Hepatocyte (in vitro differentiated cells): Measurements from ENCODE around the gene SMAP1. TPM values are rescaled to one million over a fixed set of nuclear protein-coding genes. Genes with fewer than 3 reads are reported as not detected.
"Not testable (repeated sequence)": the region's sequence is repeated elsewhere in the genome, so short reads cannot be mapped to it uniquely, and the experiment has no call there.

Source experiments
- DNase-seq: peaks from one replicate; pipeline ENCODE4 v3.0.0-alpha.2; 2016; ENCODE audit warnings: low spot score
- H2AFZ ChIP-seq: fragments of 200-600 bp; sonication (generic); 2 replicates; pipeline ENCODE4 v1.6.0; 2016; ENCODE audit warnings: antibody characterized with exemption, mild to moderate bottlenecking
- H3K27ac ChIP-seq: fragments of 200-600 bp; sonication (generic); 2 replicates; pipeline ENCODE4 v1.5.1; 2016; ENCODE audit warnings: mild to moderate bottlenecking
- H3K27me3 ChIP-seq: fragments of 200-600 bp; sonication (generic); 2 replicates; pipeline ENCODE4 v1.6.1; 2016
- H3K36me3 ChIP-seq: fragments of 200-600 bp; sonication (generic); replicated peaks from 2 replicates; pipeline ENCODE4 v1.5.1; 2016; ENCODE audit warnings: low read depth; ENCODE audit not compliant: insufficient read depth
- H3K4me1 ChIP-seq: fragments of 200-600 bp; sonication (generic); 2 replicates; pipeline ENCODE4 v1.5.1; 2016; ENCODE audit warnings: mild to moderate bottlenecking, moderate library complexity; ENCODE audit not compliant: insufficient read depth
- H3K4me2 ChIP-seq: fragments of 200-600 bp; sonication (generic); 2 replicates; pipeline ENCODE4 v1.6.0; 2016
- H3K4me3 ChIP-seq: fragments of 200-600 bp; sonication (generic); 2 replicates; pipeline ENCODE4 v1.5.1; 2016; ENCODE audit warnings: mild to moderate bottlenecking
- H3K79me2 ChIP-seq: fragments of 200-600 bp; sonication (generic); 2 replicates; pipeline ENCODE4 v1.6.0; 2017; ENCODE audit warnings: mild to moderate bottlenecking
- H3K9me2 ChIP-seq: fragments of 200-600 bp; sonication (generic); replicated peaks from 2 replicates; pipeline ENCODE4 v1.6.0; 2017; ENCODE audit warnings: mild to moderate bottlenecking; ENCODE audit not compliant: insufficient read depth
- H3K9me3 ChIP-seq: fragments of 200-600 bp; sonication (generic); 2 replicates; pipeline ENCODE4 v1.5.1; 2016; ENCODE audit warnings: low read depth, mild to moderate bottlenecking
- H4K20me1 ChIP-seq: fragments of 200-600 bp; sonication (generic); 2 replicates; pipeline ENCODE4 v1.6.0; 2016; ENCODE audit warnings: mild to moderate bottlenecking; ENCODE audit not compliant: insufficient read depth, poor library complexity, severe bottlenecking
- EZH2 ChIP-seq: fragments of 200-600 bp; sonication (generic); IDR thresholded peaks from 2 replicates; pipeline ENCODE4 v1.6.1; 2016; ENCODE audit warnings: antibody characterized with exemption, mild to moderate bottlenecking, borderline replicate concordance
- EZH2phosphoT487 ChIP-seq: fragments of 200-600 bp; sonication (generic); IDR thresholded peaks from one replicate; pipeline ENCODE4 v1.6.1; 2018; ENCODE audit warnings: antibody characterized with exemption, mild to moderate bottlenecking, low read depth, moderate library complexity; ENCODE audit not compliant: unreplicated experiment, severe bottlenecking
- WGBS: methylation state at CpG from one replicate; pipeline ENCODE4 v1.1.6; 2016; ENCODE audit warnings: low lambda C conversion rate; ENCODE audit errors: missing lambda C conversion rate; 5-methylcytosine and 5-hydroxymethylcytosine counted together
- polyA plus RNA-seq: library from polyadenylated mRNA; unstranded; fragments of >200 nt; fragmentation: Nextera tagmentation; extraction: Ambion mirVana; gene quantifications from 2 replicates; pipeline ENCODE4 v1.2.1, GENCODE V29; 2016
- total RNA-seq: library from RNA; depleted of rRNA; stranded (reverse); fragments of >200 nt; gene quantifications from 2 replicates; pipeline ENCODE4 v1.2.3, GENCODE V29; 2014
- TF ChIP-seq, protein P1 (sequence below): fragments of 200-600 bp; sonication (generic); IDR thresholded peaks from 2 replicates; pipeline ENCODE4 v1.5.1; 2016; ENCODE audit warnings: antibody characterized with exemption, mild to moderate bottlenecking; ENCODE audit not compliant: poor library complexity

The SMAP1 gene
- total and polyA plus RNA-seq, 2 experiments from 2014 or later: 28.2 to 42.4 TPM

DNA sequence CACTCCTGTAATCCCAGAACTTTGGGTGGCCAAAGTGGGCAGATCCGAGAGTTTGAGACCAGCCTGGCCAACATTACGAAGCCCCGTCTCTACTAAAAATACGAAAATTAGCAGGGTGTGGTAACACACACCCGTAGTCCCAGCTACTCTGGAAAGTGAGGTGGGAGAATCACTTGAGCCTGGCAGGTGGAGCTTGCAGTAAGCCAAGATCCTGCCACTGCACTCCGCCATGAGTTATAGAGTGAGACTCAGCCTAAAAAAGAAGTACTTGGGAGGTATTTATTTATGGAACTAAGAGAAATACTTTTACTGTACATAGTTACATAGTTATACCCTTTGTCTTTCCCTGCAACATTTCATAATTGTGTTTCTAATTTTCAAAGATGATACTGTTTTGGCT is 67.8 kb downstream of the SMAP1 start:
- H3K4me1 ChIP-seq: no peaks in the 10 kb centered on the region
- H3K27me3 ChIP-seq: no peaks in the 10 kb centered on the region
- H3K4me3 ChIP-seq: no peak overlapping the region
- H3K79me2 ChIP-seq: peaks cover 10% of the 10 kb centered on the region
- no peak overlapping the region for H2AFZ ChIP-seq
- H3K36me3 ChIP-seq: no peaks in the 10 kb centered on the region
- H3K27ac ChIP-seq: no peak overlapping the region
- no peak overlapping the region for H3K4me2 ChIP-seq
- no peak for TF ChIP-seq EZH2phosphoT487
- TF ChIP-seq EZH2: no peak
- TF ChIP-seq, protein P1, sequence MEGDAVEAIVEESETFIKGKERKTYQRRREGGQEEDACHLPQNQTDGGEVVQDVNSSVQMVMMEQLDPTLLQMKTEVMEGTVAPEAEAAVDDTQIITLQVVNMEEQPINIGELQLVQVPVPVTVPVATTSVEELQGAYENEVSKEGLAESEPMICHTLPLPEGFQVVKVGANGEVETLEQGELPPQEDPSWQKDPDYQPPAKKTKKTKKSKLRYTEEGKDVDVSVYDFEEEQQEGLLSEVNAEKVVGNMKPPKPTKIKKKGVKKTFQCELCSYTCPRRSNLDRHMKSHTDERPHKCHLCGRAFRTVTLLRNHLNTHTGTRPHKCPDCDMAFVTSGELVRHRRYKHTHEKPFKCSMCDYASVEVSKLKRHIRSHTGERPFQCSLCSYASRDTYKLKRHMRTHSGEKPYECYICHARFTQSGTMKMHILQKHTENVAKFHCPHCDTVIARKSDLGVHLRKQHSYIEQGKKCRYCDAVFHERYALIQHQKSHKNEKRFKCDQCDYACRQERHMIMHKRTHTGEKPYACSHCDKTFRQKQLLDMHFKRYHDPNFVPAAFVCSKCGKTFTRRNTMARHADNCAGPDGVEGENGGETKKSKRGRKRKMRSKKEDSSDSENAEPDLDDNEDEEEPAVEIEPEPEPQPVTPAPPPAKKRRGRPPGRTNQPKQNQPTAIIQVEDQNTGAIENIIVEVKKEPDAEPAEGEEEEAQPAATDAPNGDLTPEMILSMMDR: no peak
- 95% methylated on average over 6 of the region's 6 CpGs for WGBS
- no peak for DNase-seq
- H3K9me3 ChIP-seq: no peaks in the 10 kb centered on the region
- H4K20me1 ChIP-seq: no peaks in the 10 kb centered on the region
- H3K9me2 ChIP-seq: no peaks in the 10 kb centered on the region

DNA sequence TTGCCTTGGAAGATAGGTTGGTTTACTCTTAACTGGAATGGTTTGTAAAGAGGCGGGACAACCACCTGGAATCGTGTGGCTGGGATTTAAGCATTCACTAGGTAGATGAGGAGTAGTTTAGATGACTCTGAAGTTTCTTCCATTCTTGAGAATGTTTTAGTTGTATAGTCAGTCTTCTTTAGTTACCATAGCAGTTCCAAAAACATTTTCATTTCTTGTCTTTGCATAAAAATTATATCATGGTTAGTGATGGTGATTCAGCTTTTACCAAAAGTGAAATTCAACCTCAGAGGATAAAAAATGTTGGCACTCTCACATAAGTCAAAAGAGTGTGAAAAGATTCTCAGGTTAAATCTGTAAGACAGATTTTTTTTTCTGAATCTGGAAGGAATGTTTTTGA is 70.3 kb downstream of the SMAP1 start:
- no peak overlapping the region for H3K27ac ChIP-seq
- no peaks in the 10 kb centered on the region for H3K79me2 ChIP-seq
- 97% methylated on average over 2 of the region's 2 CpGs for WGBS
- no peak overlapping the region for H2AFZ ChIP-seq
- H3K9me2 ChIP-seq: no peaks in the 10 kb centered on the region
- no peaks in the 10 kb centered on the region for H3K4me1 ChIP-seq
- no peak for DNase-seq
- no peaks in the 10 kb centered on the region for H3K27me3 ChIP-seq
- H3K9me3 ChIP-seq: no peaks in the 10 kb centered on the region
- H3K4me2 ChIP-seq: no peak overlapping the region
- no peaks in the 10 kb centered on the region for H4K20me1 ChIP-seq
- TF ChIP-seq, protein P1: no peak
- TF ChIP-seq EZH2phosphoT487: no peak
- no peak for TF ChIP-seq EZH2
- no peak overlapping the region for H3K4me3 ChIP-seq
- H3K36me3 ChIP-seq: no peaks in the 10 kb centered on the region

GRCh38 chr6:70739534-70739933 is 71.9 kb downstream of the SMAP1 start:
- no peaks in the 10 kb centered on the region for H4K20me1 ChIP-seq
- H3K79me2 ChIP-seq: no peaks in the 10 kb centered on the region
- TF ChIP-seq EZH2phosphoT487 (no peak), EZH2 (no peak)
- TF ChIP-seq, protein P1: no peak
- no peak overlapping the region for H3K27ac ChIP-seq
- H3K9me3 ChIP-seq: no peaks in the 10 kb centered on the region
- DNase-seq: no peak
- H3K27me3 ChIP-seq: no peaks in the 10 kb centered on the region
- H3K4me3 ChIP-seq: no peak overlapping the region
- H3K36me3 ChIP-seq: no peaks in the 10 kb centered on the region
- no peak overlapping the region for H2AFZ ChIP-seq
- H3K9me2 ChIP-seq: no peaks in the 10 kb centered on the region
- no peak overlapping the region for H3K4me2 ChIP-seq
- WGBS: 96% methylated on average over 2 of the region's 2 CpGs
- no peaks in the 10 kb centered on the region for H3K4me1 ChIP-seq

DNA sequence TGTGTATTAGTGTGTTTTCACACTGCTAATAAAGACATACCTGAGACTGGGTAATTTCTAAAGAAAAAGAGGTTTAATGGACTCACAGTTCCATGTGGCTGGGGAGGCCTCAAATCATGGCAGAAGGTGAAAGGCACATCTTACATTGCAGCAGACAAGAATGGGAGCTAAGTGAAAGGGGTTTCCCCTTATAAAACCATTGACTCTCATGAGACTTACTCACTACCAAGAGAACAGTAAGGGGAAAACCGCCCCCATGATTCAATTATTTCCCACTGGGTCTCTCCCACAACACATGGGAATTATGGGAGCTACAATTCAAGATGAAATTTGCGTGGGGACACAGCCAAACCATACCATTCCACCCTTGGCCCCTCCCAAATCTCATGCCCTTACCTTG is 73.1 kb downstream of the SMAP1 start:
- H3K4me3 ChIP-seq, H3K27ac ChIP-seq, H3K9me3 ChIP-seq, H3K4me2 ChIP-seq, DNase-seq, H3K36me3 ChIP-seq, H3K4me1 ChIP-seq, H3K79me2 ChIP-seq, H4K20me1 ChIP-seq, H2AFZ ChIP-seq, H3K27me3 ChIP-seq, H3K9me2 ChIP-seq: not testable (repeated sequence)
- WGBS: 93% methylated on average over 2 of the region's 2 CpGs

DNA sequence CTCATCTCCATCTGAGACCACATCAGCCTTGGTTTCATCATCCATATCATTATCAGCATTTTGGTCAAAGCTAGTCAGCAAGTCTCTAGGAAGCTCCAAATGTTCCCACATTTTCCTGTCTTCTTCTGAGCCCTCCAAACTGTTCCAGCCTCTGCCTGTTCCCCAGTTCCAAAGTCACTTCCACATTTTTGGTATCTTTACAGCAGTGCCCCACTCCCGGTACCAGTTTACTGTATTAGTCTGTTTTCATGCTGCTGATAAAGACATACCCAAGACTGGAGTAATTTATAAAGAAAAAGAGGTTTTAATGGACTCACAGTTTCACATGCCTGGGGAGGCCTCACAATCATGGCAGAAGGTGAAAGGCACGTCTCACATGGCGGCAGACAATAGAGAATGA is 74.8 kb downstream of the SMAP1 start:
- DNase-seq, H3K27ac ChIP-seq: not testable (repeated sequence)

More for the DNA sequence above, 74.8 kb downstream of the SMAP1 start:
- H2AFZ ChIP-seq, H3K27me3 ChIP-seq, H3K9me2 ChIP-seq, H3K4me1 ChIP-seq, H3K36me3 ChIP-seq, H3K4me3 ChIP-seq, H3K9me3 ChIP-seq, H3K79me2 ChIP-seq, H3K4me2 ChIP-seq, H4K20me1 ChIP-seq: not testable (repeated sequence)
- WGBS: 100% methylated on average over 3 of the region's 3 CpGs
